WTC11 (cell line): ENCODE measurements around the gene PPP4C. TPM values are rescaled to one million over a fixed set of nuclear protein-coding genes. Genes with fewer than 3 reads are reported as not detected.

Source experiments
- ATAC-seq: fragments of 200-7000 bp; cut with Tn5 transposase; 2 replicates; pipeline ENCODE4 v1.10.0; 2021; ENCODE audit warnings: mild to moderate bottlenecking, moderate library complexity
- CTCF ChIA-PET: fragments of 300-600 bp; sonication (Branson Sonifier 250); formaldehyde crosslinking; loops from one replicate; lab custom pipeline; 2021; ENCODE audit warnings: antibody characterized with exemption; lab: Charles Lee
- POLR2A ChIA-PET: fragments of 350-600 bp; sonication (Branson Sonifier 250); formaldehyde crosslinking; loops from one replicate; lab custom pipeline; 2021; ENCODE audit warnings: antibody characterized with exemption; lab: Charles Lee
- DNase-seq: peaks from one replicate; pipeline ENCODE4 v3.0.0; 2021; ENCODE audit warnings: low spot score
- H3K27ac Mint-ChIP-seq: 2 replicates; pipeline ENCODE4 v1.8.0; 2021; ENCODE audit warnings: mixed read lengths
- H3K27me3 Mint-ChIP-seq: 2 replicates; pipeline ENCODE4 v1.8.0; 2021; ENCODE audit warnings: low read depth, mild to moderate bottlenecking, moderate library complexity, mixed read lengths
- H3K36me3 Mint-ChIP-seq: 2 replicates; pipeline ENCODE4 v1.8.0; 2021; ENCODE audit warnings: mixed read lengths
- H3K4me1 Mint-ChIP-seq: 2 replicates; pipeline ENCODE4 v1.8.0; 2022; ENCODE audit warnings: mixed read lengths
- H3K4me3 Mint-ChIP-seq: 2 replicates; pipeline ENCODE4 v1.8.0; 2021; ENCODE audit warnings: mild to moderate bottlenecking, moderate library complexity, mixed read lengths
- H3K9me3 Mint-ChIP-seq: 2 replicates; pipeline ENCODE4 v1.8.0; 2021; ENCODE audit warnings: mixed read lengths
- AR ChIP-seq: fragments of 250-450 bp; sonication (Bioruptor Pico); IDR thresholded peaks from 2 replicates; pipeline ENCODE4 v1.9.0; 2021; ENCODE audit warnings: mild to moderate bottlenecking
- ARID4B ChIP-seq: sonication (generic); formaldehyde crosslinking; IDR thresholded peaks from 2 replicates; pipeline ENCODE4 v1.8.0; 2023; ENCODE audit warnings: missing genetic modification reagents, mild to moderate bottlenecking, borderline replicate concordance
- EMX1 ChIP-seq: fragments of 250-450 bp; sonication (Bioruptor Pico); IDR thresholded peaks from 2 replicates; pipeline ENCODE4 v1.8.0; 2021; ENCODE audit warnings: mild to moderate bottlenecking
- GABPB1 ChIP-seq: sonication (generic); formaldehyde crosslinking; IDR thresholded peaks from 2 replicates; pipeline ENCODE4 v1.8.1; 2023; ENCODE audit warnings: mild to moderate bottlenecking, missing genetic modification reagents
- IRF2 ChIP-seq: sonication (generic); formaldehyde crosslinking; IDR thresholded peaks from 2 replicates; pipeline ENCODE4 v1.8.0; 2022; ENCODE audit warnings: low read depth, missing genetic modification reagents, borderline replicate concordance
- JUN ChIP-seq: sonication (generic); formaldehyde crosslinking; IDR thresholded peaks from 2 replicates; pipeline ENCODE4 v1.8.0; 2023; ENCODE audit warnings: mild to moderate bottlenecking, missing genetic modification reagents
- MYBL2 ChIP-seq: sonication (generic); formaldehyde crosslinking; IDR thresholded peaks from 2 replicates; pipeline ENCODE4 v1.8.1; 2023; ENCODE audit warnings: mild to moderate bottlenecking, moderate library complexity, missing genetic modification reagents
- SP1 ChIP-seq: sonication (generic); formaldehyde crosslinking; conservative IDR thresholded peaks from 2 replicates; pipeline ENCODE4 v1.8.1; 2022; ENCODE audit warnings: missing genetic modification reagents
- ZNF317 ChIP-seq: sonication (generic); formaldehyde crosslinking; IDR thresholded peaks from 2 replicates; pipeline ENCODE4 v1.8.1; 2023; ENCODE audit warnings: low read depth, mild to moderate bottlenecking, moderate library complexity, missing genetic modification reagents, borderline replicate concordance
- total RNA-seq: library from RNA; stranded (reverse); gene quantifications from 3 replicates; pipeline ENCODE4 v1.2.3, GENCODE V29; 2021
- TF ChIP-seq, protein P1 (sequence below): sonication (generic); formaldehyde crosslinking; IDR thresholded peaks from 2 replicates; pipeline ENCODE4 v1.8.1; 2022; ENCODE audit warnings: low read depth, missing genetic modification reagents, borderline replicate concordance
- TF ChIP-seq, protein P2 (sequence below): sonication (generic); formaldehyde crosslinking; IDR thresholded peaks from 2 replicates; pipeline ENCODE4 v1.8.1; 2022; ENCODE audit warnings: mild to moderate bottlenecking, moderate library complexity, missing genetic modification reagents

The PPP4C gene
- total RNA-seq, 1 experiment from 2014 or later, result 164 TPM

- TF ChIP-seq EMX1 (no peak), ZNF317 (CRISPR knock-in tag) (0 out of 2 replicates have a peak, but pooled peaks have one; percentile 49), IRF2 (CRISPR knock-in tag) (no peak), MYBL2 (CRISPR knock-in tag) (peak; percentile 76), AR (CRISPR knock-in tag) (no peak), JUN (peak; percentile 23; the same call in 1 of the 2 replicates)
- TF ChIP-seq, protein P1, sequence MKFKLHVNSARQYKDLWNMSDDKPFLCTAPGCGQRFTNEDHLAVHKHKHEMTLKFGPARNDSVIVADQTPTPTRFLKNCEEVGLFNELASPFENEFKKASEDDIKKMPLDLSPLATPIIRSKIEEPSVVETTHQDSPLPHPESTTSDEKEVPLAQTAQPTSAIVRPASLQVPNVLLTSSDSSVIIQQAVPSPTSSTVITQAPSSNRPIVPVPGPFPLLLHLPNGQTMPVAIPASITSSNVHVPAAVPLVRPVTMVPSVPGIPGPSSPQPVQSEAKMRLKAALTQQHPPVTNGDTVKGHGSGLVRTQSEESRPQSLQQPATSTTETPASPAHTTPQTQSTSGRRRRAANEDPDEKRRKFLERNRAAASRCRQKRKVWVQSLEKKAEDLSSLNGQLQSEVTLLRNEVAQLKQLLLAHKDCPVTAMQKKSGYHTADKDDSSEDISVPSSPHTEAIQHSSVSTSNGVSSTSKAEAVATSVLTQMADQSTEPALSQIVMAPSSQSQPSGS, result no peak
Observed at GRCh38 chr16:30052671-30053372, 23.0 kb upstream of the PPP4C start (continued).

GRCh38 chr16:30053376-30054015 lies 22.3 kb upstream of the PPP4C start:
- TF ChIP-seq SP1 (CRISPR knock-in tag) (0 out of 2 replicates have a peak, but pooled peaks have one; percentile 6), ARID4B (CRISPR knock-in tag) (no peak)
- DNase-seq, result no peak
- H3K27me3 Mint-ChIP-seq, result peaks cover 37% of the 10 kb centered on the region
- peaks cover 14% of the 10 kb centered on the region for H3K4me1 Mint-ChIP-seq
- H3K4me3 Mint-ChIP-seq, result peak overlapping the region; percentile 82
- ChIA-PET CTCF (interaction anchor here (0.6 to 6.8 kb wide), 7 partner anchors 10 to 205 kb away, joined by 3 to 89 read pairs (median 5); partner anchors contain the start of genes ALDOA, TBX6 and TLCD3B), POLR2A (interaction anchor here (1.5 kb wide), 1 partner anchor 12 kb away, joined by 5 read pairs; the partner anchor contains the start of gene ALDOA)
- H3K27ac Mint-ChIP-seq, result no peak overlapping the region
- no peaks in the 10 kb centered on the region for H3K36me3 Mint-ChIP-seq
- no peaks in the 10 kb centered on the region for H3K9me3 Mint-ChIP-seq
- no peak for ATAC-seq

DNA sequence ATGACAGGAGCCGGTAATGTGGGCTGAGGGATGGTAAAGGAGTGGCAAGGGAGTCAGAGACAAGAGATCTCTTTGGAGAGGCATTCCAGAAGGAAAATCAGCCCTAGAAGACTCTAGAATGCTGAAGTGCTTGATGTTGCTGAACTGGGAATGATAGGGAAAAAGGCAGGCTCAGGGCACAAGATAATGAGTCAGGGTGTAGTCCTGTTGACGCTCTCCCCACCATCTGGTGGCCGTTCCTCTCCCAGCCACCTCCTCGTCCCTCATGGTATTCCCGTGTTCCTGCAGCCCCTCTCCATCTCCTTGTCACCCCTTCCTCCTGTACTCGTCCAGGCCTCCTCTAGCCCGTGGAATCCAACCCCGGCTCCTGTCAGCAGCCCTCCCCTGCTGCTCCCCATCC lies 21.3 kb upstream of the PPP4C start:
- no peaks in the 10 kb centered on the region for H3K9me3 Mint-ChIP-seq
- ATAC-seq (no peak; the same call in 1 of the 2 replicates), DNase-seq (no peak)
- H3K4me1 Mint-ChIP-seq, result peaks cover 14% of the 10 kb centered on the region
- H3K27me3 Mint-ChIP-seq, result peaks cover 33% of the 10 kb centered on the region
- ChIA-PET POLR2A (interaction anchor here (0.9 to 1.1 kb wide), 2 partner anchors 9 to 81 kb away, joined by 3 to 4 read pairs; no protein-coding TSS in a partner anchor), CTCF (interaction anchor here (0.6 to 6.8 kb wide), 40 partner anchors 10 to 1482 kb away, joined by 3 to 89 read pairs (median 4); partner anchors contain the start of genes ALDOA, ASPHD1, C16orf92 and CD2BP2)
- H3K36me3 Mint-ChIP-seq, result no peaks in the 10 kb centered on the region
- 0 out of 2 replicates have a peak, but pooled peaks have one; percentile 7 for TF ChIP-seq GABPB1 (CRISPR knock-in tag)
- TF ChIP-seq, protein P2, sequence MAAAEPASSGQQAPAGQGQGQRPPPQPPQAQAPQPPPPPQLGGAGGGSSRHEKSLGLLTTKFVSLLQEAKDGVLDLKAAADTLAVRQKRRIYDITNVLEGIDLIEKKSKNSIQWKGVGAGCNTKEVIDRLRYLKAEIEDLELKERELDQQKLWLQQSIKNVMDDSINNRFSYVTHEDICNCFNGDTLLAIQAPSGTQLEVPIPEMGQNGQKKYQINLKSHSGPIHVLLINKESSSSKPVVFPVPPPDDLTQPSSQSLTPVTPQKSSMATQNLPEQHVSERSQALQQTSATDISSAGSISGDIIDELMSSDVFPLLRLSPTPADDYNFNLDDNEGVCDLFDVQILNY (CRISPR knock-in tag), result no peak
- peak overlapping the region; percentile 47 for H3K4me3 Mint-ChIP-seq
- no peak overlapping the region for H3K27ac Mint-ChIP-seq
